ENCODE measurements around the gene UAP1L1. TPM values are rescaled to one million over a fixed set of nuclear protein-coding genes. Genes with fewer than 3 reads are reported as not detected.

The UAP1L1 gene
- total and polyA plus RNA-seq, 9 of the 15 experiments (the other 6 are each of a cell fraction or from before 2014, with no cell fraction given) = 0.20 to 8.6 (median 3.7) TPM

- TF ChIP-seq TRIM25 (IDR thresholded peaks at IDR 0.05; ENCODE audit: borderline replicate concordance) (no peak), GATAD2A (IDR thresholded peaks at IDR 0.05) (no peak), SNIP1 (IDR thresholded peaks at IDR 0.05; ENCODE audit: low read depth) (no peak), DPF2 (IDR thresholded peaks at IDR 0.05) (no peak), PHTF2 (CRISPR knock-in tag; IDR thresholded peaks at IDR 0.05) (no peak), POLR2G (IDR thresholded peaks at IDR 0.05; ENCODE audit: low read depth, low read length) (no peak), NEUROD1 (IDR thresholded peaks at IDR 0.05; ENCODE audit: borderline replicate concordance, low read depth, low read length, partially characterized antibody) (no peak), ARNT (IDR thresholded peaks at IDR 0.05) (no peak), NCOA4 (IDR thresholded peaks at IDR 0.05; ENCODE audit: partially characterized antibody) (no peak), ZNF584 (CRISPR knock-in tag; IDR thresholded peaks at IDR 0.05; ENCODE audit: low read depth) (no peak), RAD21 (CRISPR knock-in tag; conservative IDR thresholded peaks at IDR 0.05 in 1 of 2, IDR thresholded peaks at IDR 0.05 in 1 of 2) (peak; percentile 15 to 49; a peak in 3 of 4 replicates), ZFX (CRISPR knock-in tag; IDR thresholded peaks at IDR 0.05) (no peak), SAP30 (IDR thresholded peaks at IDR 0.05; ENCODE audit: borderline replicate concordance, insufficient read depth, low read depth, low read length, poor library complexity, severe bottlenecking) (no peak), MYBL2 (IDR thresholded peaks at IDR 0.05; ENCODE audit: low read depth) (no peak), MYBL2 (CRISPR knock-in tag; IDR thresholded peaks at IDR 0.05; ENCODE audit: borderline replicate concordance) (no peak), PTBP1 (IDR thresholded peaks at IDR 0.05; ENCODE audit: low read depth, low read length) (no peak), TBP (optimal IDR thresholded peaks at IDR 0.05; ENCODE audit: low read depth, low read length) (peak; percentile 17), SUPT5H (IDR thresholded peaks at IDR 0.05) (no peak)
- TF ChIP-seq, protein P1, sequence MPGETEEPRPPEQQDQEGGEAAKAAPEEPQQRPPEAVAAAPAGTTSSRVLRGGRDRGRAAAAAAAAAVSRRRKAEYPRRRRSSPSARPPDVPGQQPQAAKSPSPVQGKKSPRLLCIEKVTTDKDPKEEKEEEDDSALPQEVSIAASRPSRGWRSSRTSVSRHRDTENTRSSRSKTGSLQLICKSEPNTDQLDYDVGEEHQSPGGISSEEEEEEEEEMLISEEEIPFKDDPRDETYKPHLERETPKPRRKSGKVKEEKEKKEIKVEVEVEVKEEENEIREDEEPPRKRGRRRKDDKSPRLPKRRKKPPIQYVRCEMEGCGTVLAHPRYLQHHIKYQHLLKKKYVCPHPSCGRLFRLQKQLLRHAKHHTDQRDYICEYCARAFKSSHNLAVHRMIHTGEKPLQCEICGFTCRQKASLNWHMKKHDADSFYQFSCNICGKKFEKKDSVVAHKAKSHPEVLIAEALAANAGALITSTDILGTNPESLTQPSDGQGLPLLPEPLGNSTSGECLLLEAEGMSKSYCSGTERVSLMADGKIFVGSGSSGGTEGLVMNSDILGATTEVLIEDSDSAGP (CRISPR knock-in tag; IDR thresholded peaks at IDR 0.05) = no peak
- TF ChIP-seq, protein P2, sequence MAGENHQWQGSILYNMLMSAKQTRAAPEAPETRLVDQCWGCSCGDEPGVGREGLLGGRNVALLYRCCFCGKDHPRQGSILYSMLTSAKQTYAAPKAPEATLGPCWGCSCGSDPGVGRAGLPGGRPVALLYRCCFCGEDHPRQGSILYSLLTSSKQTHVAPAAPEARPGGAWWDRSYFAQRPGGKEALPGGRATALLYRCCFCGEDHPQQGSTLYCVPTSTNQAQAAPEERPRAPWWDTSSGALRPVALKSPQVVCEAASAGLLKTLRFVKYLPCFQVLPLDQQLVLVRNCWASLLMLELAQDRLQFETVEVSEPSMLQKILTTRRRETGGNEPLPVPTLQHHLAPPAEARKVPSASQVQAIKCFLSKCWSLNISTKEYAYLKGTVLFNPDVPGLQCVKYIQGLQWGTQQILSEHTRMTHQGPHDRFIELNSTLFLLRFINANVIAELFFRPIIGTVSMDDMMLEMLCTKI (IDR thresholded peaks at IDR 0.05; ENCODE audit: partially characterized antibody) = no peak
- TF ChIP-seq, protein P3, sequence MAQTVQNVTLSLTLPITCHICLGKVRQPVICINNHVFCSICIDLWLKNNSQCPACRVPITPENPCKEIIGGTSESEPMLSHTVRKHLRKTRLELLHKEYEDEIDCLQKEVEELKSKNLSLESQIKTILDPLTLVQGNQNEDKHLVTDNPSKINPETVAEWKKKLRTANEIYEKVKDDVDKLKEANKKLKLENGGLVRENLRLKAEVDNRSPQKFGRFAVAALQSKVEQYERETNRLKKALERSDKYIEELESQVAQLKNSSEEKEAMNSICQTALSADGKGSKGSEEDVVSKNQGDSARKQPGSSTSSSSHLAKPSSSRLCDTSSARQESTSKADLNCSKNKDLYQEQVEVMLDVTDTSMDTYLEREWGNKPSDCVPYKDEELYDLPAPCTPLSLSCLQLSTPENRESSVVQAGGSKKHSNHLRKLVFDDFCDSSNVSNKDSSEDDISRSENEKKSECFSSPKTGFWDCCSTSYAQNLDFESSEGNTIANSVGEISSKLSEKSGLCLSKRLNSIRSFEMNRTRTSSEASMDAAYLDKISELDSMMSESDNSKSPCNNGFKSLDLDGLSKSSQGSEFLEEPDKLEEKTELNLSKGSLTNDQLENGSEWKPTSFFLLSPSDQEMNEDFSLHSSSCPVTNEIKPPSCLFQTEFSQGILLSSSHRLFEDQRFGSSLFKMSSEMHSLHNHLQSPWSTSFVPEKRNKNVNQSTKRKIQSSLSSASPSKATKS (CRISPR knock-in tag; IDR thresholded peaks at IDR 0.05) = no peak
These were observed 48.0 kb upstream of the UAP1L1 start (continued) for GRCh38 chr9:137029058-137029936.

Measured in K562 (cell line).